ENCODE data around the gene TUBA8.
"Not testable (repeated sequence)": the region's sequence is repeated elsewhere in the genome, so short reads cannot be mapped to it uniquely, and the experiment has no call there.

TUBA8 gene

GRCh38 chr22:18115906-18116371 is 5.3 kb downstream of the TUBA8 start:
- Histone ChIP-seq H3K27me3 (ENCODE audit: control insufficient read depth, insufficient read depth, low read length) (peaks cover 4% of the 10 kb centered on the region; the same call in 1 of the 2 replicates), H3K4me3 (ENCODE audit: low read length) (no peak overlapping the region), H3K36me3 (ENCODE audit: control insufficient read depth, insufficient read depth, low read length) (no peaks in the 10 kb centered on the region), H3K4me1 (ENCODE audit: control insufficient read depth, insufficient read depth, low read length) (no peaks in the 10 kb centered on the region; the same call in 1 of the 2 replicates), H3K9me3 (ENCODE audit: control insufficient read depth, insufficient read depth, low read length) (no peaks in the 10 kb centered on the region), H3K27ac (ENCODE audit: low read length) (no peak overlapping the region)
- no peak for DNase-seq (ENCODE audit: low read depth, low spot score)
- no CpG with 5 or more reads among the region's 8 CpGs for WGBS (ENCODE audit: insufficient coverage, insufficient read length)

GRCh38 chr22:18116634-18117033 is 6.0 kb downstream of the TUBA8 start:
- no peak for DNase-seq (ENCODE audit: low read depth, low spot score)
- no peak overlapping the region for H3K4me3 ChIP-seq (ENCODE audit: low read length)
- H3K4me1 ChIP-seq (ENCODE audit: control insufficient read depth, insufficient read depth, low read length): no peaks in the 10 kb centered on the region; the same call in 1 of the 2 replicates
- no CpG with 5 or more reads among the region's 15 CpGs for WGBS (ENCODE audit: insufficient coverage, insufficient read length)
- no peaks in the 10 kb centered on the region for H3K36me3 ChIP-seq (ENCODE audit: control insufficient read depth, insufficient read depth, low read length)
- H3K27ac ChIP-seq (ENCODE audit: low read length): no peak overlapping the region
- H3K27me3 ChIP-seq (ENCODE audit: control insufficient read depth, insufficient read depth, low read length): no peaks in the 10 kb centered on the region
- H3K9me3 ChIP-seq (ENCODE audit: control insufficient read depth, insufficient read depth, low read length): no peaks in the 10 kb centered on the region

- Histone ChIP-seq H3K27ac (ENCODE audit: low read length) (no peak overlapping the region), H3K36me3 (ENCODE audit: control insufficient read depth, insufficient read depth, low read length) (no peaks in the 10 kb centered on the region), H3K9me3 (ENCODE audit: control insufficient read depth, insufficient read depth, low read length) (no peaks in the 10 kb centered on the region), H3K4me3 (ENCODE audit: low read length) (no peak overlapping the region), H3K27me3 (ENCODE audit: control insufficient read depth, insufficient read depth, low read length) (no peaks in the 10 kb centered on the region), H3K4me1 (ENCODE audit: control insufficient read depth, insufficient read depth, low read length) (no peaks in the 10 kb centered on the region; the same call in 1 of the 2 replicates)
- WGBS (ENCODE audit: insufficient coverage, insufficient read length): no CpG with 5 or more reads among the region's 9 CpGs
- no peak for DNase-seq (ENCODE audit: low read depth, low spot score)
These were observed 7.8 kb downstream of the TUBA8 start for GRCh38 chr22:18118345-18118915.

GRCh38 chr22:18119409-18120110 is 9.0 kb downstream of the TUBA8 start:
- Histone ChIP-seq H3K4me1 (ENCODE audit: control insufficient read depth, insufficient read depth, low read length) (no peaks in the 10 kb centered on the region; the same call in 1 of the 2 replicates), H3K9me3 (ENCODE audit: control insufficient read depth, insufficient read depth, low read length) (no peaks in the 10 kb centered on the region), H3K4me3 (ENCODE audit: low read length) (no peak overlapping the region), H3K36me3 (ENCODE audit: control insufficient read depth, insufficient read depth, low read length) (no peaks in the 10 kb centered on the region), H3K27me3 (ENCODE audit: control insufficient read depth, insufficient read depth, low read length) (no peaks in the 10 kb centered on the region; the same call in 1 of the 2 replicates), H3K27ac (ENCODE audit: low read length) (no peak overlapping the region)
- DNase-seq (ENCODE audit: low read depth, low spot score): no peak
- WGBS (ENCODE audit: insufficient coverage, insufficient read length): no CpG with 5 or more reads among the region's 18 CpGs

GRCh38 chr22:18120857-18121256 is 10.2 kb downstream of the TUBA8 start:
- WGBS (ENCODE audit: insufficient coverage, insufficient read length): no CpG with 5 or more reads among the region's 4 CpGs

GRCh38 chr22:18121506-18121905 is 10.9 kb downstream of the TUBA8 start:
- Histone ChIP-seq H3K4me3 (ENCODE audit: low read length) (no peak overlapping the region), H3K4me1 (ENCODE audit: control insufficient read depth, insufficient read depth, low read length) (no peaks in the 10 kb centered on the region; the same call in 1 of the 2 replicates), H3K27ac (ENCODE audit: low read length) (no peak overlapping the region), H3K27me3 (ENCODE audit: control insufficient read depth, insufficient read depth, low read length) (no peaks in the 10 kb centered on the region; the same call in 1 of the 2 replicates), H3K36me3 (ENCODE audit: control insufficient read depth, insufficient read depth, low read length) (no peaks in the 10 kb centered on the region), H3K9me3 (ENCODE audit: control insufficient read depth, insufficient read depth, low read length) (no peaks in the 10 kb centered on the region)
- no CpG with 5 or more reads among the region's 13 CpGs for WGBS (ENCODE audit: insufficient coverage, insufficient read length)
- no peak for DNase-seq (ENCODE audit: low read depth, low spot score)

More at GRCh38 chr22:18120857-18121256, 10.2 kb downstream of the TUBA8 start:
- DNase-seq (ENCODE audit: low read depth, low spot score): no peak
- no peaks in the 10 kb centered on the region; the same call in 1 of the 2 replicates for H3K4me1 ChIP-seq (ENCODE audit: control insufficient read depth, insufficient read depth, low read length)
- no peak overlapping the region for H3K27ac ChIP-seq (ENCODE audit: low read length)
- H3K27me3 ChIP-seq (ENCODE audit: control insufficient read depth, insufficient read depth, low read length): no peaks in the 10 kb centered on the region; the same call in 1 of the 2 replicates
- no peaks in the 10 kb centered on the region for H3K9me3 ChIP-seq (ENCODE audit: control insufficient read depth, insufficient read depth, low read length)
- no peak overlapping the region for H3K4me3 ChIP-seq (ENCODE audit: low read length)
- no peaks in the 10 kb centered on the region for H3K36me3 ChIP-seq (ENCODE audit: control insufficient read depth, insufficient read depth, low read length)

GRCh38 chr22:18121954-18122554 is 11.4 kb downstream of the TUBA8 start:
- H3K4me1 ChIP-seq (ENCODE audit: control insufficient read depth, insufficient read depth, low read length): no peaks in the 10 kb centered on the region; the same call in 1 of the 2 replicates
- DNase-seq (ENCODE audit: low read depth, low spot score): no peak
- H3K27me3 ChIP-seq (ENCODE audit: control insufficient read depth, insufficient read depth, low read length): no peaks in the 10 kb centered on the region; the same call in 1 of the 2 replicates
- no peak overlapping the region for H3K4me3 ChIP-seq (ENCODE audit: low read length)
- no peaks in the 10 kb centered on the region for H3K36me3 ChIP-seq (ENCODE audit: control insufficient read depth, insufficient read depth, low read length)
- no CpG with 5 or more reads among the region's 5 CpGs for WGBS (ENCODE audit: insufficient coverage, insufficient read length)
- H3K9me3 ChIP-seq (ENCODE audit: control insufficient read depth, insufficient read depth, low read length): no peaks in the 10 kb centered on the region
- H3K27ac ChIP-seq (ENCODE audit: low read length): no peak overlapping the region

- H3K27me3 ChIP-seq (ENCODE audit: control insufficient read depth, insufficient read depth, low read length); H3K27ac ChIP-seq (ENCODE audit: low read length); DNase-seq (ENCODE audit: low read depth, low spot score); H3K9me3 ChIP-seq (ENCODE audit: control insufficient read depth, insufficient read depth, low read length); H3K4me3 ChIP-seq (ENCODE audit: low read length); H3K36me3 ChIP-seq (ENCODE audit: control insufficient read depth, insufficient read depth, low read length); H3K4me1 ChIP-seq (ENCODE audit: control insufficient read depth, insufficient read depth, low read length): not testable (repeated sequence)
- no CpG with 5 or more reads among the region's 19 CpGs for WGBS (ENCODE audit: insufficient coverage, insufficient read length)
These were observed 12.9 kb downstream of the TUBA8 start for GRCh38 chr22:18123476-18124025.

- no peak overlapping the region for H3K27ac ChIP-seq (ENCODE audit: low read length)
- H3K4me1 ChIP-seq (ENCODE audit: control insufficient read depth, insufficient read depth, low read length): no peaks in the 10 kb centered on the region; the same call in 1 of the 2 replicates
- H3K27me3 ChIP-seq (ENCODE audit: control insufficient read depth, insufficient read depth, low read length): no peaks in the 10 kb centered on the region; the same call in 1 of the 2 replicates
- no peaks in the 10 kb centered on the region for H3K36me3 ChIP-seq (ENCODE audit: control insufficient read depth, insufficient read depth, low read length)
- DNase-seq (ENCODE audit: low read depth, low spot score): no peak
- no peaks in the 10 kb centered on the region for H3K9me3 ChIP-seq (ENCODE audit: control insufficient read depth, insufficient read depth, low read length)
- no peak overlapping the region for H3K4me3 ChIP-seq (ENCODE audit: low read length)
- WGBS (ENCODE audit: insufficient coverage, insufficient read length): no CpG with 5 or more reads among the region's 18 CpGs
These were observed 16.0 kb downstream of the TUBA8 start for GRCh38 chr22:18126606-18127005.

GRCh38 chr22:18130018-18130417 is 19.4 kb downstream of the TUBA8 start:
- no peak overlapping the region for H3K27ac ChIP-seq (ENCODE audit: low read length)
- H3K36me3 ChIP-seq (ENCODE audit: control insufficient read depth, insufficient read depth, low read length): no peaks in the 10 kb centered on the region
- H3K27me3 ChIP-seq (ENCODE audit: control insufficient read depth, insufficient read depth, low read length): no peaks in the 10 kb centered on the region
- no peak overlapping the region for H3K4me3 ChIP-seq (ENCODE audit: low read length)
- DNase-seq (ENCODE audit: low read depth, low spot score): no peak
- no peaks in the 10 kb centered on the region for H3K9me3 ChIP-seq (ENCODE audit: control insufficient read depth, insufficient read depth, low read length)
- WGBS (ENCODE audit: insufficient coverage, insufficient read length): no CpG with 5 or more reads among the region's 8 CpGs
- no peaks in the 10 kb centered on the region for H3K4me1 ChIP-seq (ENCODE audit: control insufficient read depth, insufficient read depth, low read length)

Data from iPS DF 6.9 (cell line).